ENCODE measurements around the gene RREB1.

- TF ChIP-seq, protein P1, sequence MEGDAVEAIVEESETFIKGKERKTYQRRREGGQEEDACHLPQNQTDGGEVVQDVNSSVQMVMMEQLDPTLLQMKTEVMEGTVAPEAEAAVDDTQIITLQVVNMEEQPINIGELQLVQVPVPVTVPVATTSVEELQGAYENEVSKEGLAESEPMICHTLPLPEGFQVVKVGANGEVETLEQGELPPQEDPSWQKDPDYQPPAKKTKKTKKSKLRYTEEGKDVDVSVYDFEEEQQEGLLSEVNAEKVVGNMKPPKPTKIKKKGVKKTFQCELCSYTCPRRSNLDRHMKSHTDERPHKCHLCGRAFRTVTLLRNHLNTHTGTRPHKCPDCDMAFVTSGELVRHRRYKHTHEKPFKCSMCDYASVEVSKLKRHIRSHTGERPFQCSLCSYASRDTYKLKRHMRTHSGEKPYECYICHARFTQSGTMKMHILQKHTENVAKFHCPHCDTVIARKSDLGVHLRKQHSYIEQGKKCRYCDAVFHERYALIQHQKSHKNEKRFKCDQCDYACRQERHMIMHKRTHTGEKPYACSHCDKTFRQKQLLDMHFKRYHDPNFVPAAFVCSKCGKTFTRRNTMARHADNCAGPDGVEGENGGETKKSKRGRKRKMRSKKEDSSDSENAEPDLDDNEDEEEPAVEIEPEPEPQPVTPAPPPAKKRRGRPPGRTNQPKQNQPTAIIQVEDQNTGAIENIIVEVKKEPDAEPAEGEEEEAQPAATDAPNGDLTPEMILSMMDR (IDR thresholded peaks at IDR 0.05) = no peak
- TF ChIP-seq CEBPB (IDR thresholded peaks at IDR 0.05) (no peak), NPAS2 (CRISPR knock-in tag; IDR thresholded peaks at IDR 0.05; ENCODE audit: borderline replicate concordance) (no peak), EP300 (IDR thresholded peaks at IDR 0.05) (no peak)
- TF ChIP-seq, protein P2, sequence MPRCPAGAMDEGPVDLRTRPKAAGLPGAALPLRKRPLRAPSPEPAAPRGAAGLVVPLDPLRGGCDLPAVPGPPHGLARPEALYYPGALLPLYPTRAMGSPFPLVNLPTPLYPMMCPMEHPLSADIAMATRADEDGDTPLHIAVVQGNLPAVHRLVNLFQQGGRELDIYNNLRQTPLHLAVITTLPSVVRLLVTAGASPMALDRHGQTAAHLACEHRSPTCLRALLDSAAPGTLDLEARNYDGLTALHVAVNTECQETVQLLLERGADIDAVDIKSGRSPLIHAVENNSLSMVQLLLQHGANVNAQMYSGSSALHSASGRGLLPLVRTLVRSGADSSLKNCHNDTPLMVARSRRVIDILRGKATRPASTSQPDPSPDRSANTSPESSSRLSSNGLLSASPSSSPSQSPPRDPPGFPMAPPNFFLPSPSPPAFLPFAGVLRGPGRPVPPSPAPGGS (IDR thresholded peaks at IDR 0.05) = no peak
Observed at GRCh38 chr6:7139835-7140470, 32.2 kb downstream of the RREB1 start.
